Measurements from ENCODE around the gene LDLRAD2.

GRCh38 chr1:21854090-21854750, 42.2 kb downstream of the LDLRAD2 start:
- TF ChIP-seq CTCF (IDR thresholded peaks at IDR 0.05; ENCODE audit: insufficient read depth, low read length) (no peak), REST (IDR thresholded peaks at IDR 0.05; ENCODE audit: insufficient replicate concordance, low read depth) (no peak), POLR2AphosphoS5 (IDR thresholded peaks at IDR 0.05; ENCODE audit: low read depth) (no peak)
